Liver (tissue), 9 donors: ENCODE results near the gene CERKL. TPM values are rescaled to one million over a fixed set of nuclear protein-coding genes. Genes with fewer than 3 reads are reported as not detected.

Source experiments
- DNase-seq: peaks from one replicate; pipeline ENCODE4 v3.0.0-alpha.2; 2017; ENCODE audit warnings: low spot score
- H3K27ac ChIP-seq, 2 donors: one replicate each; pipeline ENCODE4 v1.7.0; 2013; ENCODE audit warnings: inconsistent platforms in 2 of 2, low read length in 2 of 2, control low read depth in 1 of 2, low read depth in 1 of 2, mild to moderate bottlenecking in 1 of 2
- H3K27me3 ChIP-seq, 4 donors: one replicate each; pipeline versions ENCODE4 v1.6.1 to v1.7.0; 2013; ENCODE audit warnings: low read length in 3 of 4, inconsistent platforms in 1 of 4, mild to moderate bottlenecking in 1 of 4, moderate library complexity in 1 of 4; ENCODE audit not compliant: control insufficient read depth in 4 of 4, insufficient read depth in 4 of 4
- H3K36me3 ChIP-seq, 4 donors: one replicate each; pipeline versions ENCODE4 v1.6.1 to v1.7.0; 2013; ENCODE audit warnings: low read length in 3 of 4, mild to moderate bottlenecking in 3 of 4, low read depth in 1 of 4, moderate library complexity in 1 of 4; ENCODE audit not compliant: control insufficient read depth in 4 of 4, insufficient read depth in 3 of 4
- H3K4me1 ChIP-seq, 4 donors: one replicate each; pipeline versions ENCODE4 v1.6.1 to v1.7.0; 2013; ENCODE audit warnings: low read length in 3 of 4, mild to moderate bottlenecking in 3 of 4, moderate library complexity in 1 of 4; ENCODE audit not compliant: control insufficient read depth in 4 of 4, insufficient read depth in 4 of 4
- H3K4me3 ChIP-seq, 3 donors: one replicate each; pipeline versions ENCODE4 v1.6.1 to v1.7.0; 2013; ENCODE audit warnings: low read length in 3 of 3, control low read depth in 1 of 3, low read depth in 1 of 3, mild to moderate bottlenecking in 1 of 3
- H3K9ac ChIP-seq, 2 donors: one replicate each; pipeline ENCODE4 v1.7.0; 2013; ENCODE audit warnings: low read length in 2 of 2, mild to moderate bottlenecking in 2 of 2, moderate library complexity in 2 of 2, control low read depth in 1 of 2, low read depth in 1 of 2
- H3K9me3 ChIP-seq, 4 donors: one replicate each; pipeline versions ENCODE4 v1.6.1 to v1.7.0; 2013; ENCODE audit warnings: low read length in 3 of 4; ENCODE audit not compliant: control insufficient read depth in 4 of 4
- EGR1 ChIP-seq, 2 donors: IDR thresholded peaks; 2 replicates each; pipeline ENCODE4 v1.6.1; 2016 to 2018; ENCODE audit warnings: antibody characterized with exemption in 2 of 2, low read depth in 2 of 2
- FOXA1 ChIP-seq: IDR thresholded peaks from 2 replicates; pipeline ENCODE4 v1.6.1; 2016; ENCODE audit warnings: antibody characterized with exemption
- FOXA2 ChIP-seq: IDR thresholded peaks from 2 replicates; pipeline ENCODE4 v1.6.1; 2016; ENCODE audit warnings: antibody characterized with exemption
- GABPA ChIP-seq, 2 donors: IDR thresholded peaks in 1 of 2; conservative IDR thresholded peaks in 1 of 2; 2 replicates each; pipeline ENCODE4 v1.6.1; 2016; ENCODE audit warnings: antibody characterized with exemption in 2 of 2, mild to moderate bottlenecking in 1 of 2, moderate library complexity in 1 of 2
- HNF4A ChIP-seq, 2 donors: conservative IDR thresholded peaks; 2 replicates each; pipeline ENCODE4 v1.6.1; 2016; ENCODE audit warnings: antibody characterized with exemption in 2 of 2, mild to moderate bottlenecking in 2 of 2
- JUND ChIP-seq, 2 donors: IDR thresholded peaks; 2 replicates each; pipeline ENCODE4 v1.6.1; 2016; ENCODE audit warnings: antibody characterized with exemption in 2 of 2
- MAX ChIP-seq: IDR thresholded peaks from 2 replicates; pipeline ENCODE4 v1.6.1; 2016; ENCODE audit warnings: antibody characterized with exemption
- NR2F2 ChIP-seq: IDR thresholded peaks from 2 replicates; pipeline ENCODE4 v1.6.1; 2016; ENCODE audit warnings: antibody characterized with exemption
- RAD21 ChIP-seq, 2 donors: IDR thresholded peaks; 2 replicates each; pipeline ENCODE4 v1.6.1; 2016; ENCODE audit warnings: antibody characterized with exemption in 2 of 2, mild to moderate bottlenecking in 2 of 2
- REST ChIP-seq: IDR thresholded peaks from 2 replicates; pipeline ENCODE4 v1.6.1; 2016; ENCODE audit warnings: antibody characterized with exemption, mild to moderate bottlenecking
- RXRA ChIP-seq, 2 donors: IDR thresholded peaks; 2 replicates each; pipeline ENCODE4 v1.6.1; 2017 to 2018; ENCODE audit warnings: antibody characterized with exemption in 2 of 2, mild to moderate bottlenecking in 1 of 2
- TAF1 ChIP-seq: conservative IDR thresholded peaks from 2 replicates; pipeline ENCODE4 v1.6.1; 2016; ENCODE audit warnings: antibody characterized with exemption, mild to moderate bottlenecking
- WGBS: extraction: QIAGEN DNeasy Blood & Tissue Kit; methylation state at CpG from one replicate; pipeline ENCODE4 v1.1.7; 2013; 5-methylcytosine and 5-hydroxymethylcytosine counted together
- polyA plus RNA-seq, 2 donors: library from polyadenylated mRNA; stranded (reverse) in 1 of 2; unstranded in 1 of 2; fragments of 200-250 nt in 1 of 2; fragments of >200 nt in 1 of 2; fragmentation: Nextera tagmentation in 1 of 2; extraction: Ambion mirVana in 1 of 2; gene quantifications; one replicate each; pipeline versions ENCODE4 v1.2.1 to v1.2.3, GENCODE V29; 2013 to 2015
- total RNA-seq, 2 donors: library from RNA; depleted of rRNA; stranded (reverse); fragments of >200 nt; gene quantifications; one replicate each; pipeline ENCODE4 v1.2.3, GENCODE V29; 2014
- TF ChIP-seq, protein P1 (sequence below): fragments of 150-350 bp; IDR thresholded peaks from 2 replicates; pipeline ENCODE4 v1.5.1; 2017; ENCODE audit warnings: improper control_type of control experiment, low read depth, low read length; ENCODE audit not compliant: missing input control
- TF ChIP-seq, protein P2 (sequence below): IDR thresholded peaks from 2 replicates; pipeline ENCODE4 v1.6.1; 2016; ENCODE audit warnings: antibody characterized with exemption
- donor health status: healthy.
- donor health status: healthy.
- donor health status: healthy.
- donor health status: healthy.
- donor health status: healthy.

The CERKL gene
- total and polyA plus RNA-seq, 4 donors = 0.50 to 0.79 TPM; not detected in 2

GRCh38 chr2:181575024-181575649 lies 81.8 kb downstream of the CERKL start:
- 58% methylated on average over 7 of the region's 7 CpGs for WGBS
- TF ChIP-seq MAX = no peak
- no peak for TF ChIP-seq REST
- TF ChIP-seq, protein P1, sequence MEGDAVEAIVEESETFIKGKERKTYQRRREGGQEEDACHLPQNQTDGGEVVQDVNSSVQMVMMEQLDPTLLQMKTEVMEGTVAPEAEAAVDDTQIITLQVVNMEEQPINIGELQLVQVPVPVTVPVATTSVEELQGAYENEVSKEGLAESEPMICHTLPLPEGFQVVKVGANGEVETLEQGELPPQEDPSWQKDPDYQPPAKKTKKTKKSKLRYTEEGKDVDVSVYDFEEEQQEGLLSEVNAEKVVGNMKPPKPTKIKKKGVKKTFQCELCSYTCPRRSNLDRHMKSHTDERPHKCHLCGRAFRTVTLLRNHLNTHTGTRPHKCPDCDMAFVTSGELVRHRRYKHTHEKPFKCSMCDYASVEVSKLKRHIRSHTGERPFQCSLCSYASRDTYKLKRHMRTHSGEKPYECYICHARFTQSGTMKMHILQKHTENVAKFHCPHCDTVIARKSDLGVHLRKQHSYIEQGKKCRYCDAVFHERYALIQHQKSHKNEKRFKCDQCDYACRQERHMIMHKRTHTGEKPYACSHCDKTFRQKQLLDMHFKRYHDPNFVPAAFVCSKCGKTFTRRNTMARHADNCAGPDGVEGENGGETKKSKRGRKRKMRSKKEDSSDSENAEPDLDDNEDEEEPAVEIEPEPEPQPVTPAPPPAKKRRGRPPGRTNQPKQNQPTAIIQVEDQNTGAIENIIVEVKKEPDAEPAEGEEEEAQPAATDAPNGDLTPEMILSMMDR = no peak
- no peak for TF ChIP-seq FOXA1
- no peak for TF ChIP-seq JUND (IDR thresholded peaks at IDR 0.05)
- no peak for TF ChIP-seq TAF1
- TF ChIP-seq FOXA2 = no peak
- no peak for TF ChIP-seq EGR1 (IDR thresholded peaks at IDR 0.05; ENCODE audit: low read depth in 2 of 2)
- no peak for TF ChIP-seq RAD21 (IDR thresholded peaks at IDR 0.05)
- TF ChIP-seq RXRA (IDR thresholded peaks at IDR 0.05) = no peak
- TF ChIP-seq NR2F2 = no peak
- peaks cover 0 to 7% (median 0%) of the 10 kb centered on the region in 4 donors for H3K27me3 ChIP-seq
- DNase-seq = no peak
- no peak overlapping the region for H3K9ac ChIP-seq
- H3K36me3 ChIP-seq = no peaks in the 10 kb centered on the region
- H3K9me3 ChIP-seq = no peaks in the 10 kb centered on the region
- H3K4me1 ChIP-seq = no peaks in the 10 kb centered on the region
- H3K4me3 ChIP-seq = no peak overlapping the region
- no peak overlapping the region for H3K27ac ChIP-seq

GRCh38 chr2:181574321-181574720 lies 82.6 kb downstream of the CERKL start:
- WGBS = 76% methylated on average over 7 of the region's 7 CpGs
- TF ChIP-seq, protein P1 = no peak
- TF ChIP-seq GABPA (IDR thresholded peaks at IDR 0.05 in 1 of 2, conservative IDR thresholded peaks at IDR 0.05 in 1 of 2) (no peak), HNF4A (conservative IDR thresholded peaks at IDR 0.05) (no peak), REST (no peak), FOXA2 (no peak)
- TF ChIP-seq, protein P2, sequence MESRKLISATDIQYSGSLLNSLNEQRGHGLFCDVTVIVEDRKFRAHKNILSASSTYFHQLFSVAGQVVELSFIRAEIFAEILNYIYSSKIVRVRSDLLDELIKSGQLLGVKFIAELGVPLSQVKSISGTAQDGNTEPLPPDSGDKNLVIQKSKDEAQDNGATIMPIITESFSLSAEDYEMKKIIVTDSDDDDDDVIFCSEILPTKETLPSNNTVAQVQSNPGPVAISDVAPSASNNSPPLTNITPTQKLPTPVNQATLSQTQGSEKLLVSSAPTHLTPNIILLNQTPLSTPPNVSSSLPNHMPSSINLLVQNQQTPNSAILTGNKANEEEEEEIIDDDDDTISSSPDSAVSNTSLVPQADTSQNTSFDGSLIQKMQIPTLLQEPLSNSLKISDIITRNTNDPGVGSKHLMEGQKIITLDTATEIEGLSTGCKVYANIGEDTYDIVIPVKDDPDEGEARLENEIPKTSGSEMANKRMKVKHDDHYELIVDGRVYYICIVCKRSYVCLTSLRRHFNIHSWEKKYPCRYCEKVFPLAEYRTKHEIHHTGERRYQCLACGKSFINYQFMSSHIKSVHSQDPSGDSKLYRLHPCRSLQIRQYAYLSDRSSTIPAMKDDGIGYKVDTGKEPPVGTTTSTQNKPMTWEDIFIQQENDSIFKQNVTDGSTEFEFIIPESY = no peak
- H3K9me3 ChIP-seq = no peaks in the 10 kb centered on the region
- no peak for DNase-seq
- H3K4me3 ChIP-seq = no peak overlapping the region
- peaks cover 0 to 7% (median 0%) of the 10 kb centered on the region in 4 donors for H3K27me3 ChIP-seq
- H3K27ac ChIP-seq = no peak overlapping the region
- no peaks in the 10 kb centered on the region for H3K4me1 ChIP-seq
- H3K36me3 ChIP-seq = no peaks in the 10 kb centered on the region
- H3K9ac ChIP-seq = no peak overlapping the region
